Bronchial epithelial cell (primary cell): ENCODE data around the gene CELF1. TPM values are rescaled to one million over a fixed set of nuclear protein-coding genes. Genes with fewer than 3 reads are reported as not detected.

Source experiments
- DNase-seq: peaks from one replicate; pipeline ENCODE4 v3.0.0-alpha.2; 2010; ENCODE audit warnings: low read depth
- FAIRE-seq: peaks from 2 replicates; lab custom pipeline; 2011; peaks lifted over from hg19 to GRCh38; lab: Jason Lieb, UNC
- H3K27me3 ChIP-seq: 2 replicates; pipeline ENCODE4 v1.5.1; 2011; ENCODE audit warnings: low read length; ENCODE audit not compliant: control insufficient read depth, insufficient read depth
- H3K36me3 ChIP-seq: 2 replicates; pipeline ENCODE4 v1.5.1; 2011; ENCODE audit warnings: low read length; ENCODE audit not compliant: control insufficient read depth, insufficient read depth
- H3K4me3 ChIP-seq: 2 replicates; pipeline ENCODE4 v1.5.1; 2011; ENCODE audit warnings: mild to moderate bottlenecking, low read depth, low read length, control low read depth
- total RNA-seq: library from RNA; depleted of rRNA; stranded (reverse); fragments of >200 nt; gene quantifications from 2 replicates; pipeline ENCODE4 v1.2.1, GENCODE V29; 2014
- TF ChIP-seq, protein P1 (sequence below): IDR thresholded peaks from 2 replicates; pipeline ENCODE4 v1.5.1; 2011; ENCODE audit warnings: mild to moderate bottlenecking, moderate library complexity, low read length, control low read depth, inconsistent platforms; ENCODE audit not compliant: insufficient read depth, severe bottlenecking

Gene CELF1
- total RNA-seq, 1 donor from 2014 or later, result 63.4 TPM

DNA sequence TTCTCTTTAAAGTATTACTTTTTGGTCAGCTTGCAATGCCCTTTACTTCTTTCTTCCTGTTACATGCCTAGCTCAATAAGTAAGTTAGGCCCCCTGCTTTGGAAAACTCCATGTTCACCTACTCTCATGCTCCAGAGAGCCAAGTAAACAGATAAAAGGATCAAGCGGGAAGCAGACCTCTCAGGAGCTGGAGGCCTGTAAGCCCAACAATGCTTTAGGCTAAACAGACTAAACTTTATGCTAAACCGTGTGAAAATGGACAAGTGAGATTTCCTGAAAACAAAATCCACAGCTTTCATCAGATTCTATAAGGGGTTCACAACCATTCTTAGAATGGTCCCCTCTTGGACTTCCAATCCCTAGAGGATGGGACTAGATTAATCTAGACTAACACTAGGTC, 40.2 kb downstream of the CELF1 start:
- H3K4me3 ChIP-seq, result no peak overlapping the region
- DNase-seq (no peak), FAIRE-seq (no peak)
- no peaks in the 10 kb centered on the region for H3K27me3 ChIP-seq
- TF ChIP-seq, protein P1, sequence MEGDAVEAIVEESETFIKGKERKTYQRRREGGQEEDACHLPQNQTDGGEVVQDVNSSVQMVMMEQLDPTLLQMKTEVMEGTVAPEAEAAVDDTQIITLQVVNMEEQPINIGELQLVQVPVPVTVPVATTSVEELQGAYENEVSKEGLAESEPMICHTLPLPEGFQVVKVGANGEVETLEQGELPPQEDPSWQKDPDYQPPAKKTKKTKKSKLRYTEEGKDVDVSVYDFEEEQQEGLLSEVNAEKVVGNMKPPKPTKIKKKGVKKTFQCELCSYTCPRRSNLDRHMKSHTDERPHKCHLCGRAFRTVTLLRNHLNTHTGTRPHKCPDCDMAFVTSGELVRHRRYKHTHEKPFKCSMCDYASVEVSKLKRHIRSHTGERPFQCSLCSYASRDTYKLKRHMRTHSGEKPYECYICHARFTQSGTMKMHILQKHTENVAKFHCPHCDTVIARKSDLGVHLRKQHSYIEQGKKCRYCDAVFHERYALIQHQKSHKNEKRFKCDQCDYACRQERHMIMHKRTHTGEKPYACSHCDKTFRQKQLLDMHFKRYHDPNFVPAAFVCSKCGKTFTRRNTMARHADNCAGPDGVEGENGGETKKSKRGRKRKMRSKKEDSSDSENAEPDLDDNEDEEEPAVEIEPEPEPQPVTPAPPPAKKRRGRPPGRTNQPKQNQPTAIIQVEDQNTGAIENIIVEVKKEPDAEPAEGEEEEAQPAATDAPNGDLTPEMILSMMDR, result no peak
- H3K36me3 ChIP-seq, result no peaks in the 10 kb centered on the region

DNA sequence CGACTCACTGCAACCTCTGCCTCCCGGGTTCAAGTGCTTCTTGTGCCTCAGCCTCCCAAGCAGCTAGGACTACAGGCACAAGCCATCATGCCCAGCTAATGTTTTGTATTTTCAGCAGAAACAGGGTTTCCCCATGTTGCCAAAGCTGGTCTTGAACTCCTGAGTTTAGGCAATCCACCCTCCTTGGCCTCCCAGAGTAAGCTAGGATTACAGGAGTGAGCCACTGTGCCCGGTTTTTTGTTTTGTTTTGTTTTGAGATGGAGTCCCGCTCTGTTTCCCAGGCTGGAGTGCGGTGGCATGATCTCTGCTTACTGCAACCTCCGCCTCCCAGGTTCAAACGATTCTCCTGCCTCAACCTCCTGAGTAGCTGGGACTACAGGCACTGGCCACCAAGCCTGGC, 41.0 kb downstream of the CELF1 start:
- Histone ChIP-seq H3K27me3 (no peaks in the 10 kb centered on the region), H3K36me3 (no peaks in the 10 kb centered on the region), H3K4me3 (no peak overlapping the region)
- FAIRE-seq (no peak), DNase-seq (no peak)
- TF ChIP-seq, protein P1, result no peak

DNA sequence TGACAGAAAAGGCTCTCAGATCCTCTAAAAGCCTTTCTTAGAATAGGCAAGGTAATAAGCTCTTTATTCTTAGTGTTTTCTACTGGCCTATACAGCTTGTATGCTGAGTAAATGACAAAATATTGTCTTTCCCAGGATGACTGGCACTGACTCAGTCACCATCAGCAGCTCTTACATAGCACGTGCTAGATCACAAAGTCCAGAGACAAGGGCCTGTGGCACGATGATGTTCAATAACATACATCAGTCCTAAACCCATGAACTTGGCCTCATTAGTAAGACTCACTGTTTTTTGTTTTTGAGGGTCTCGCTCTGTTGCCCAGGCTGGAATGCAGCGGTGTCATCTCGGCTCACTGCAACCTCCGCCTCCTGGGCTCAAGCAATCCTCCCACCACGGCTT, 42.7 kb downstream of the CELF1 start:
- Histone ChIP-seq H3K36me3 (no peaks in the 10 kb centered on the region), H3K27me3 (no peaks in the 10 kb centered on the region), H3K4me3 (no peak overlapping the region)
- peak; percentile 74 for DNase-seq
- TF ChIP-seq, protein P1, result no peak
- FAIRE-seq, result no peak

DNA sequence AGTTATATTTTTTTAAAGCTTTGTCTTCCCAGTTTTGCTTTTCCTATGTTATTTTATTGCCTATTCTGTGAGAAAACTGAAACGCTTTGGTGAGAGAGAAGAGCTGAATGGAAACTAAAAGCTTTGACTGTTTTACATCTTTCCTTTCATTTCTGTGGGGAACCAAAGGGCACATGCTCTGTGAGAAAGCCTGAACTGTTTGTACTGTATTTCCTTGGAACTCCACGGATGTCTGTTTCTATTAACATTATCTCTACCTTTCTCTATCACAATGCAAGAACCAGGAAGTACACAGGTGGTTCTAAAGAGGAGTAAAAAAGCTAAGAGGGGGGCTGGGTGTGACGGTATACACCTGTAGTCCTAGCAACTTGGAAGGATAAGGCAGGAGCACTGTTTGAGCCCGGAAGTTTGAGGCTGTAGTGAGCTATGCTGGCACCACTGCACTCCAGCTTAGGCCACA, 43.8 kb downstream of the CELF1 start:
- no peaks in the 10 kb centered on the region for H3K36me3 ChIP-seq

DNA sequence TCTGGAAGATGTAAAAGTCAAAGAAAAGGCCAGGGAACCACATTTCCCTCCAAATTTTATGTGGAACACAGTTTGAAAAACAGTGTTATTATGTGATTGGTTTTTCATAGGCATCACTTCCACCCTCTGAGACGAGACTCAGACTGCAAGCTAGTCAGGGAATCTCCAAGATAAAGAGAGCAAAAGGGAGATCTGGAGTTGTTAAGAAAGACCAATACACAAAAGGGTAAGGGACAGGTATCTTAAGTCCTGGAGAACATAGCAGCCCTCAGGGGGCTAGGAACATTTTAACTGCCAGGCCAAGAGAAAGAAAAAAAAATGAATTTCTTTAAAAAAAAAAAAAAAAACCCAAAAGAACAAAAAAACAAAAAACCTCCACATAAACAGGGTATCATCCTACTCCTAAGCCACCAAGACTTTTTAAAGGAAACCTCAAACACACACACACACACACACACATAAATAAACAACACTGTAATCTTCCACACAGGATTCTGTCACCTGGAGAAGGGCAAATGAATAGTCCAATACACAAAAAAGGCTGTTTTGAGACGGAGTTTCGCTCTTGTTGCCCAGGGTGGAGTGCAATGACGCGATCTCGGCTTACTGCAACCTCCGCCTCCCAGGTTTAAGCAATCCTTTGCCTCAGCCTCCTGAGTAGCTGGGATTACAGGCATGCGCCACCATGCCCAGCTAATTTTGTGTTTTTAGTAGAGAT, 44.5 kb downstream of the CELF1 start:
- Histone ChIP-seq H3K4me3 (no peak overlapping the region), H3K27me3 (no peaks in the 10 kb centered on the region), H3K36me3 (no peaks in the 10 kb centered on the region)
- FAIRE-seq, result no peak
- TF ChIP-seq, protein P1, result no peak
- DNase-seq, result no peak

More for the DNA sequence above, 43.8 kb downstream of the CELF1 start:
- Histone ChIP-seq H3K4me3 (no peak overlapping the region), H3K27me3 (no peaks in the 10 kb centered on the region)
- TF ChIP-seq, protein P1, result no peak
- DNase-seq, result no peak
- no peak for FAIRE-seq
